ENCODE results near the gene OGFOD3. TPM values are rescaled to one million over a fixed set of nuclear protein-coding genes. Genes with fewer than 3 reads are reported as not detected.

Gene OGFOD3
- total and polyA plus RNA-seq, 2 experiments from 2014 or later: 9.6 to 24.6 TPM

GRCh38 chr17:82369211-82369610 lies 49.2 kb downstream of the OGFOD3 start:
- Histone ChIP-seq H3K27ac (ENCODE audit: low read depth) (no peak overlapping the region), H3K36me3 (ENCODE audit: insufficient read depth) (no peaks in the 10 kb centered on the region), H3K79me2 (replicated peaks; ENCODE audit: insufficient read depth) (no peaks in the 10 kb centered on the region), H3K27me3 (ENCODE audit: insufficient read depth) (peaks cover 48% of the 10 kb centered on the region), H3K4me1 (ENCODE audit: insufficient read depth) (no peaks in the 10 kb centered on the region; the same call in 1 of the 2 replicates), H3K4me2 (no peak overlapping the region), H3K4me3 (no peak overlapping the region), H2AFZ (no peak overlapping the region), H3F3A (replicated peaks; ENCODE audit: low read depth) (no peaks in the 10 kb centered on the region), H3K9me2 (ENCODE audit: insufficient read depth) (no peaks in the 10 kb centered on the region), H4K20me1 (replicated peaks; ENCODE audit: insufficient read depth) (no peaks in the 10 kb centered on the region)
- DNase-seq (ENCODE audit: low spot score) (no peak), ATAC-seq (no peak)
- H3K9me3 Mint-ChIP-seq: peaks cover 12% of the 10 kb centered on the region; the same call in 2 of the 3 replicates
- peaks cover 4% of the 10 kb centered on the region; the same call in 2 of the 3 replicates for H3K36me3 Mint-ChIP-seq (ENCODE audit: low read depth)
- no peak overlapping the region for H3K4me3 Mint-ChIP-seq
- H3K4me1 Mint-ChIP-seq: peaks cover 5% of the 10 kb centered on the region
- no peak overlapping the region for H3K27ac Mint-ChIP-seq
- peaks cover 42% of the 10 kb centered on the region for H3K27me3 Mint-ChIP-seq (ENCODE audit: insufficient read depth, low read depth, poor library complexity)
- TF ChIP-seq ZNF331 (CRISPR knock-in tag; IDR thresholded peaks at IDR 0.05; ENCODE audit: low read depth) (no peak), JUNB (IDR thresholded peaks at IDR 0.05; ENCODE audit: unreplicated experiment) (no peak), ZNF114 (CRISPR knock-in tag; IDR thresholded peaks at IDR 0.05) (no peak), CTCF (conservative IDR thresholded peaks at IDR 0.05; ENCODE audit: low read depth in 2 of 2) (no peak), POLR2AphosphoS5 (IDR thresholded peaks at IDR 0.05; ENCODE audit: low read depth) (no peak), EZH2 (IDR thresholded peaks at IDR 0.05; ENCODE audit: low read depth, unreplicated experiment) (no peak), NANOG (IDR thresholded peaks at IDR 0.05; ENCODE audit: borderline replicate concordance) (no peak), STAT1 (IDR thresholded peaks at IDR 0.05; ENCODE audit: unreplicated experiment) (no peak), REST (IDR thresholded peaks at IDR 0.05; ENCODE audit: unreplicated experiment) (no peak), EZH2phosphoT487 (IDR thresholded peaks at IDR 0.05; ENCODE audit: unreplicated experiment) (no peak), ETS1 (IDR thresholded peaks at IDR 0.05) (no peak), ZNF462 (CRISPR knock-in tag; IDR thresholded peaks at IDR 0.05) (no peak)
